Neural progenitor cell (in vitro differentiated cells): ENCODE data around the gene PLCH2. TPM values are rescaled to one million over a fixed set of nuclear protein-coding genes. Genes with fewer than 3 reads are reported as not detected.

Experiments used
- DNase-seq: peaks from one replicate; pipeline ENCODE4 v3.0.0-alpha.2; 2016; ENCODE audit warnings: low spot score
- H2AFZ ChIP-seq: fragments of 200-600 bp; sonication (generic); replicated peaks from 2 replicates; pipeline ENCODE4 v1.6.1; 2016; ENCODE audit warnings: antibody characterized with exemption
- H3F3A ChIP-seq: fragments of 200-600 bp; sonication (generic); 2 replicates; pipeline ENCODE4 v1.6.1; 2016; ENCODE audit warnings: antibody characterized with exemption, low read depth
- H3K27ac ChIP-seq: fragments of 200-600 bp; sonication (generic); 2 replicates; pipeline ENCODE4 v1.5.1; 2016; ENCODE audit warnings: mild to moderate bottlenecking
- H3K27me3 ChIP-seq: fragments of 200-600 bp; sonication (generic); 2 replicates; pipeline ENCODE4 v1.6.1; 2016; ENCODE audit warnings: mild to moderate bottlenecking, moderate library complexity
- H3K36me3 ChIP-seq: fragments of 200-600 bp; sonication (generic); 2 replicates; pipeline ENCODE4 v1.5.1; 2016
- H3K4me1 ChIP-seq: fragments of 200-600 bp; sonication (generic); 2 replicates; pipeline ENCODE4 v1.6.1; 2016; ENCODE audit warnings: mixed run types
- H3K4me2 ChIP-seq: fragments of 200-600 bp; sonication (generic); 2 replicates; pipeline ENCODE4 v1.6.1; 2016
- H3K4me3 ChIP-seq: fragments of 200-600 bp; sonication (generic); 2 replicates; pipeline ENCODE4 v1.5.1; 2016
- H3K79me2 ChIP-seq: fragments of 200-600 bp; sonication (generic); 2 replicates; pipeline ENCODE4 v1.6.1; 2016; ENCODE audit warnings: low read depth
- H3K9ac ChIP-seq: fragments of 200-600 bp; sonication (generic); 2 replicates; pipeline ENCODE4 v1.6.1; 2016
- H3K9me3 ChIP-seq: fragments of 200-600 bp; sonication (generic); 2 replicates; pipeline ENCODE4 v1.5.1; 2016; ENCODE audit warnings: low read depth
- H4K20me1 ChIP-seq: fragments of 200-600 bp; sonication (generic); 2 replicates; pipeline ENCODE4 v1.6.1; 2016; ENCODE audit warnings: low read depth
- H3K27ac Mint-ChIP-seq: 3 replicates; pipeline ENCODE4 v1.8.0; 2021; ENCODE audit warnings: mixed read lengths
- H3K27me3 Mint-ChIP-seq: 2 replicates; pipeline ENCODE4 v1.8.0; 2022; ENCODE audit warnings: low read depth, mild to moderate bottlenecking, inconsistent platforms, moderate library complexity, mixed read lengths; ENCODE audit not compliant: insufficient read depth
- H3K36me3 Mint-ChIP-seq: 3 replicates; pipeline ENCODE4 v1.8.0; 2021; ENCODE audit warnings: mixed read lengths
- H3K4me1 Mint-ChIP-seq: 3 replicates; pipeline ENCODE4 v1.8.0; 2021; ENCODE audit warnings: mixed read lengths
- H3K4me3 Mint-ChIP-seq: 3 replicates; pipeline ENCODE4 v1.8.0; 2021; ENCODE audit warnings: mild to moderate bottlenecking, moderate library complexity, mixed read lengths
- H3K9me3 Mint-ChIP-seq: 3 replicates; pipeline ENCODE4 v1.8.0; 2020; ENCODE audit warnings: mixed read lengths
- EZH2 ChIP-seq: fragments of 200-600 bp; sonication (generic); IDR thresholded peaks from 2 replicates; pipeline ENCODE4 v1.6.1; 2017; ENCODE audit warnings: antibody characterized with exemption, mild to moderate bottlenecking, moderate library complexity
- EZH2phosphoT487 ChIP-seq: fragments of 200-600 bp; sonication (generic); IDR thresholded peaks from 2 replicates; pipeline ENCODE4 v1.6.1; 2017; ENCODE audit warnings: antibody characterized with exemption
- total RNA-seq: library from RNA; depleted of rRNA; stranded (reverse); fragments of >200 nt; gene quantifications from 2 replicates; pipeline ENCODE4 v1.2.3, GENCODE V29; 2015; ENCODE audit warnings: low replicate concordance
- TF ChIP-seq, protein P1 (sequence below): fragments of 200-600 bp; sonication (generic); IDR thresholded peaks from 2 replicates; pipeline ENCODE4 v1.5.1; 2017; ENCODE audit warnings: antibody characterized with exemption, mild to moderate bottlenecking

PLCH2 gene
- total RNA-seq, 1 donor from 2014 or later: 0.54 TPM

DNA sequence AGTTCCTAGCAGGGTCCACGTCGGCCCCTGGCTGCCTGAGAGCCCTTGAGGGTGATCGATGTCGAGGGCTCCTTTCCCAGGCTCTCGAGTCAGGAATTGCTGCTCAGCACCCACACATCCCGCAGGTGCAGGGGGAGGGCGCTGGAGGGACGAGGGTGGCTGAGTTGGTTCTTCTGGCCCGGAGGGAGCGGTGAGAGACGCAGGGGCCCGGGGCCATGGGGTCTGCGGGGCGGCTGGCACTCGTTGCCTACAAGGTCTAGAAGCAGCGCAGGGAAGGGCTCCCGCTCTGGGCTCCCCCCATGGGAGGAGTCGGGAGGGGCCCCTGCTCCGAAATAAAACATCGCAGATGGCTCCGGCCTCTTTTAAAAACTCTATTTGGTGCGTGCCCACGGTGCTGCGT lies 32.1 kb downstream of the PLCH2 start:
- H3K79me2 ChIP-seq: no peaks in the 10 kb centered on the region
- no peaks in the 10 kb centered on the region for H3K27me3 ChIP-seq
- no peak for DNase-seq
- H3K36me3 Mint-ChIP-seq: peaks cover 7% of the 10 kb centered on the region
- no peak overlapping the region for H3K4me3 Mint-ChIP-seq
- no peaks in the 10 kb centered on the region for H3K4me1 ChIP-seq
- H3K4me2 ChIP-seq: no peak overlapping the region
- no peak overlapping the region for H3K9ac ChIP-seq
- no peaks in the 10 kb centered on the region for H3K9me3 ChIP-seq
- no peaks in the 10 kb centered on the region for H3K36me3 ChIP-seq
- no peaks in the 10 kb centered on the region for H3F3A ChIP-seq
- H3K9me3 Mint-ChIP-seq: no peaks in the 10 kb centered on the region
- peaks cover 54% of the 10 kb centered on the region for H4K20me1 ChIP-seq
- H3K27ac Mint-ChIP-seq: no peak overlapping the region
- H3K27ac ChIP-seq: no peak overlapping the region
- no peak overlapping the region for H3K4me3 ChIP-seq
- TF ChIP-seq EZH2phosphoT487: no peak
- TF ChIP-seq, protein P1, sequence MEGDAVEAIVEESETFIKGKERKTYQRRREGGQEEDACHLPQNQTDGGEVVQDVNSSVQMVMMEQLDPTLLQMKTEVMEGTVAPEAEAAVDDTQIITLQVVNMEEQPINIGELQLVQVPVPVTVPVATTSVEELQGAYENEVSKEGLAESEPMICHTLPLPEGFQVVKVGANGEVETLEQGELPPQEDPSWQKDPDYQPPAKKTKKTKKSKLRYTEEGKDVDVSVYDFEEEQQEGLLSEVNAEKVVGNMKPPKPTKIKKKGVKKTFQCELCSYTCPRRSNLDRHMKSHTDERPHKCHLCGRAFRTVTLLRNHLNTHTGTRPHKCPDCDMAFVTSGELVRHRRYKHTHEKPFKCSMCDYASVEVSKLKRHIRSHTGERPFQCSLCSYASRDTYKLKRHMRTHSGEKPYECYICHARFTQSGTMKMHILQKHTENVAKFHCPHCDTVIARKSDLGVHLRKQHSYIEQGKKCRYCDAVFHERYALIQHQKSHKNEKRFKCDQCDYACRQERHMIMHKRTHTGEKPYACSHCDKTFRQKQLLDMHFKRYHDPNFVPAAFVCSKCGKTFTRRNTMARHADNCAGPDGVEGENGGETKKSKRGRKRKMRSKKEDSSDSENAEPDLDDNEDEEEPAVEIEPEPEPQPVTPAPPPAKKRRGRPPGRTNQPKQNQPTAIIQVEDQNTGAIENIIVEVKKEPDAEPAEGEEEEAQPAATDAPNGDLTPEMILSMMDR: no peak
- no peak for TF ChIP-seq EZH2
- H2AFZ ChIP-seq: no peak overlapping the region
- H3K4me1 Mint-ChIP-seq: no peaks in the 10 kb centered on the region
- H3K27me3 Mint-ChIP-seq: peaks cover 2% of the 10 kb centered on the region

DNA sequence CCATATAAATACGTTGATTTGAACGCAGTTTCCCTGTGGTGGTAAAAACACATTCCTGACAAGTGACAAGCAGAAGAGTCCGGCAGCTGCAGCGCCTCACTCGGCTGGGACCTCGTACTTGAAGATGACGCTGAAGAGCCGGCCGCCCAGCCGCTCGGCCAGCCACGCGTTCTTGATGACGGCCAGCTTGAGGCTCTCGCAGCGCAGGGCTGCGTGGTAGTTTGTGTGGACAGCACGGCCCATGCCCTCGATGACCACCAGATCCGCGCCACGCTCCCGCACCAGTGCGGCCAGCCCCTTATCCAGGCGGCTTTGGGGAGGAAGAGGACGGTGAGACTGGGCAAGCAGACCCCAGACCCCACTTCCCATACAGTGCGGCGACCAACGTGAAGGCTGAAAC lies 32.7 kb downstream of the PLCH2 start:
- Mint-ChIP-seq H3K27me3 (peaks cover 3% of the 10 kb centered on the region), H3K27ac (no peak overlapping the region), H3K9me3 (no peaks in the 10 kb centered on the region), H3K36me3 (peaks cover 7% of the 10 kb centered on the region), H3K4me3 (no peak overlapping the region), H3K4me1 (no peaks in the 10 kb centered on the region)
- Histone ChIP-seq H3F3A (no peaks in the 10 kb centered on the region), H3K4me1 (no peaks in the 10 kb centered on the region), H4K20me1 (peaks cover 58% of the 10 kb centered on the region), H3K27ac (no peak overlapping the region), H3K27me3 (no peaks in the 10 kb centered on the region), H2AFZ (no peak overlapping the region), H3K4me2 (no peak overlapping the region), H3K36me3 (no peaks in the 10 kb centered on the region), H3K9me3 (no peaks in the 10 kb centered on the region), H3K4me3 (no peak overlapping the region), H3K9ac (no peak overlapping the region), H3K79me2 (no peaks in the 10 kb centered on the region)
- TF ChIP-seq EZH2 (no peak), EZH2phosphoT487 (no peak)
- TF ChIP-seq, protein P1: no peak
- DNase-seq: no peak

DNA sequence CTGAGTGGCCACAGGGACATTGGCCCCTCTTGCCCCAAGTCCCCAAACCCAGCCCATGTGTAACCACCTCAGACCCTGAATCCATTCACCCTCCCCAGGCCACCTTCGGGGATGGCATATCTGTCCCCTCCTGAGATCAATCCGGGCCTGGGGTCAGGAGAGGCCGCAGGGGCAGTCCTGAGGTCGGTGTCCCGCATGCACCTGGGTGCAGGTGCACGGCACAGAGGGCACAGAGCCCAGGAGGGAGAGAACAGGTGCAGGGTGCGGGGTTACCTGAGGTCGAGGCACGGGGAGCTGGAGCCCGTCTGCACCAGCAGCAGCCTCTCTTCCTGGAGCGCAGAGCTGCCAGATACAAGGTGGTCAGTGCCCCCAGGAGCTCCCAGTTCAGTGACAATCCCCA lies 33.5 kb downstream of the PLCH2 start:
- H4K20me1 ChIP-seq: peaks cover 53% of the 10 kb centered on the region
- no peaks in the 10 kb centered on the region for H3F3A ChIP-seq
- Mint-ChIP-seq H3K4me1 (no peaks in the 10 kb centered on the region), H3K27ac (no peak overlapping the region), H3K4me3 (no peak overlapping the region), H3K27me3 (peaks cover 4% of the 10 kb centered on the region), H3K9me3 (no peaks in the 10 kb centered on the region), H3K36me3 (peaks cover 7% of the 10 kb centered on the region)
- no peak overlapping the region for H2AFZ ChIP-seq
- H3K36me3 ChIP-seq: no peaks in the 10 kb centered on the region
- no peak overlapping the region for H3K4me2 ChIP-seq
- H3K27me3 ChIP-seq: no peaks in the 10 kb centered on the region
- no peak overlapping the region for H3K27ac ChIP-seq
- no peaks in the 10 kb centered on the region for H3K79me2 ChIP-seq
- H3K4me1 ChIP-seq: no peaks in the 10 kb centered on the region
- DNase-seq: no peak
- H3K9ac ChIP-seq: no peak overlapping the region
- H3K9me3 ChIP-seq: no peaks in the 10 kb centered on the region
- TF ChIP-seq, protein P1: no peak
- no peak for TF ChIP-seq EZH2phosphoT487
- no peak for TF ChIP-seq EZH2
- H3K4me3 ChIP-seq: no peak overlapping the region
